GM19397 (cell line): ENCODE results near the gene TROAP.
"Not testable (repeated sequence)": the region's sequence is repeated elsewhere in the genome, so short reads cannot be mapped to it uniquely, and the experiment has no call there.

Experiments
- ATAC-seq: cut with Tn5 transposase; IDR thresholded peaks from one replicate; pipeline ENCODE4 v1.9.1; 2021; ENCODE audit warnings: mild to moderate bottlenecking, moderate library complexity; ENCODE audit not compliant: unreplicated experiment

Gene TROAP

DNA sequence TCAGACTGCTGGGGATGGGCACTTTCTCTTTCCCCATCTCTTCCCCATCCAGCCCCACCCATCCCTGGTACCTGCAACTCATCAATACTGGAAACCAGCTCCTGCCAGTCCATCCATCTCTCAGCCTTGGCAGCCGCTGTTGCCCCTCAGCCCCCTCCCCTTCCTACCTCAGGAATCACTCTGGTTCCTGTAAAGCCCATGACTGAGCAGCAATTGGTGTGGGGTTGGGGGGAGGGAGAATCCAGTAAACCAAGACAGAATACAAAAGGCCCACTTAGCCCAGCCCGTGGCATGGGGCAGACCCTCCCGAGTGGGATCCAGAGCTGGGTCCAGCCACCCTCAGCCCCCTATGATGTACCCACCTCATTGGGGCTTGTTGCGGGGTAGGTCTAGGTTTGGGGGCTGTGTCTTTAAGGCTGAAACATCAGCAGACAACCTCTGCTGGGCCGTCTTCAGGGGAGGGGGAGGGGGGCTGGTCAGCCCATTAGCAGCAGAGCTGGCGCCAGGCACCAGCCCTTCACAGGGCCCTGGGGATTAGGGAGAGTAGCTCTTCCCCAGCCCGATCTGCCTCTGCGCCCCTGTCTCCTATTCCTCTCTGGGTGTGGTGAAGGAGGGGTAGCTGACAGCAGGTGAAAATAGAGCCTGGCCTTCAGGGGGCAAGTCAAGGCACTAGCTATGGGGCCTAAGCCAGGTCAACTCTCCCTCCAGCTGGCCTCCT is 28.8 kb upstream of the TROAP start:
- no peak for ATAC-seq

DNA sequence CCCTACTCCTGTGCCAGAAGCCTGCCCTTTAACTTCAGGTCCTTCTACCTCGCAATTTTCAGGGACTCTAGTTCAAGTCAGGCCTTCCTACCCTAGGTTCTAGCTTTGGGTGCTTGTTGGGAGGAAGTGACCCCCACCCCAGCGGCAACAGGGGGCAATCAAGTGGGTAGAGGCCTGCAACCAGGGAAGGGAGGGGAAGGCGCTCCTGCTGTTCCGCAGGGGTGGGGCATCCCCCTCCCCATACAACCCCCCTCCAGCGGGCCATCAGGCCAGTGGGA is 28.3 kb upstream of the TROAP start:
- ATAC-seq, result no peak

DNA sequence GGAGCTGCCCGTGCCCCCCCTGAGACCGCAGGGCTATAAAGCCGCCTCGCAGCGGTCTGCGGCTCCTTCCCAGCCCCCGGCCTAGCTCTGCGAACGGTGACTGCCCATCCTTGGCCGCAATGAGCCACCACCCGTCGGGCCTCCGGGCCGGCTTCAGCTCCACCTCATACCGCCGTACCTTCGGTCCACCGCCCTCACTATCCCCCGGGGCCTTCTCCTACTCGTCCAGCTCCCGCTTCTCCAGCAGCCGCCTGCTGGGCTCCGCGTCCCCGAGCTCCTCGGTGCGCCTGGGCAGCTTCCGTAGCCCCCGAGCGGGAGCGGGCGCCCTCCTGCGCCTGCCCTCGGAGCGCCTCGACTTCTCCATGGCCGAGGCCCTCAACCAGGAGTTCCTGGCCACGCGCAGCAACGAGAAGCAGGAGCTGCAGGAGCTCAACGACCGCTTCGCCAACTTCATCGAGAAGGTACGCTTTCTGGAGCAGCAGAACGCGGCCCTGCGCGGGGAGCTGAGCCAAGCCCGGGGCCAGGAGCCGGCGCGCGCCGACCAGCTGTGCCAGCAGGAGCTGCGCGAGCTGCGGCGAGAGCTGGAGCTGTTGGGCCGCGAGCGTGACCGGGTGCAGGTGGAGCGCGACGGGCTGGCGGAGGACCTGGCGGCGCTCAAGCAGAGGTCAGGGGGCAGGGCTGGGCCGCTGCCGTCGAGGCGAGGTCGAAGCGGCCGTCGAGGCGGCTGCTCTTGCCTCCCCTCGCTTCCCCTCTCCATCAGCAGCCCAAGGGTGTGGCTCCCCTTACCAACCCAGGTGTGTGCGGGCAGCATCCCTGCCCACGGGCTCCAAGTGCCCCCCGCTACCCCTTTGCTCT is 27.7 kb upstream of the TROAP start, which contains the start of gene PRPH:
TSS of gene PRPH (plus strand) at position 66 of the 855 bp plus-strand sequence. CDS start at position 120, 54 bp downstream.
- no peak for ATAC-seq

DNA sequence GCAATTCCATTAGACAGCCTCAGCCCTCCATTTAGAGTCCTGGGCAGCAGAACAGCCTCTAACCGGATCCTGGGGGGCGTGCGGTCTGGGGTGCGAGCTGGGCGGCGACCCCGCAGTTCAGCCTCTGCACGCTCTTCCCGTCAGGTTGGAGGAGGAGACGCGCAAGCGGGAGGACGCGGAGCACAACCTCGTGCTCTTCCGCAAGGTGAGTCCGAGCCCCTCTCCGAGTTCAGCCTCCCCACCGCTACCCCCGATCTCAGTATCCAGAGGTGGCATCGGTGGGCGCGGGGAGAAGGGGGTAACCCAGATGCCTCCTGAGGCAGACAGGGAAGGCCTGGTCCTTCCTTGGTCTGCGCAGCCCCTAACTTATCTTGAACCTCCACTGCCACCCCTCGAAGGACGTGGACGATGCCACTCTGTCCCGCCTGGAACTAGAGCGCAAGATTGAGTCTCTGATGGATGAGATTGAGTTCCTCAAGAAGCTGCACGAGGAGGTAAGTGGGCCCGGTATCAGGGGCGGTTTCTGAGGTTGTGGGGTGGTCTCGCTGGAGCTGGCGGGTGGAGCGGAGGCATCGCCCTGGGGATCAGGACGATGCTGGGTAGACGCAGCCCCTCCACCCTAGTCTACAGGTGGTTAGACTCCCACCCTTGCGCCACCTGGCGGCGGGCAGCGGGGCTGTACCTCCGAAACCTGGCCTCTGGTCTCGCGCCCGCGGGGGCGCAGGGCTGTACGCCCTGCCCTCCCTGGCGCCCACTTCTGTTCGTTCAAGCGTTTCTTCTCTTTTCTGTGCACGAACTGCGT is 26.8 kb upstream of the TROAP start:
- ATAC-seq, result no peak

DNA sequence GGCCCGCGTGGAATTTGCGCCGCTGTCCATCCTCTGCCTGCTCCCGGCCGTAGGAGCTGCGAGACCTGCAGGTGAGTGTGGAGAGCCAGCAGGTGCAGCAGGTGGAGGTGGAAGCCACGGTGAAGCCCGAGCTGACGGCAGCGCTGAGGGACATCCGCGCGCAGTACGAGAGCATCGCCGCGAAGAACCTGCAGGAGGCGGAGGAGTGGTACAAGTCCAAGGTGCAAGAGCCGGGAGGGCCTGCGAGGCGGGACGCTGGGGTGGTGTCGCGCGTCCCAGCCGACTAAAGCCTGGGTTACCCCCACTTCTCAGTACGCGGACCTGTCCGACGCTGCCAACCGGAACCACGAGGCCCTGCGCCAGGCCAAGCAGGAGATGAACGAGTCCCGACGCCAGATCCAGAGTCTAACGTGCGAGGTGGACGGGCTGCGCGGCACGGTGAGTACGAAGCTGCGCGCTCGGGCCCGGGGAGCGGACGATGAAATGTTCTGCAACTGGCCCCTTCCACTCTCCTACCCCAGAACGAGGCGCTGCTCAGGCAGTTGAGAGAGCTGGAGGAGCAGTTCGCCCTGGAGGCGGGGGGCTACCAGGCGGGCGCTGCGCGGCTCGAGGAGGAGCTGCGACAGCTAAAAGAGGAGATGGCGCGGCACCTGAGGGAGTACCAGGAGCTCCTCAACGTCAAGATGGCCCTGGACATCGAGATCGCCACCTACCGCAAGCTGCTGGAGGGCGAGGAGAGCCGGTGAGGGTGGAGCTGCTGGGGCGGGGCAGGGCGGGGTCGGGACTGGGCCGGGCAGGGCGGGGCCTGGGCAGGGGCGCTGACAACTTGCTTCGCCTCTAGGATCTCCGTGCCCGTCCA is 26.0 kb upstream of the TROAP start:
- no peak for ATAC-seq

DNA sequence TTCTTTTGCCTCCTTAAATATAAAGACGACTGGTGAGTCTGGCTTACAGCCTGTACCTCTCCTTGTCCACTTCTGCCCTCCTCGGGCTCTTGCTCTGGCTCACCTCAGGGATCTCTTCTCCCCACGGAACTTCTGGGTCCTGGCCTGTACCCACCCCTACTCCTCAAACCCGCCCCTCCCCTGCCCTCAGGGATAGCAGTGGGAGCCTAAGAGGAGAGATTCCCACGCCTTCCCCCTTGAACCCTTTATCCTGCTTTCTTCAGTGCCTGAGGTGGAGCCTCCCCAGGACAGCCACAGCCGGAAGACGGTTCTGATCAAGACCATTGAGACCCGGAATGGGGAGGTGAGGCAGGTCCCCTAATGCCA is 25.4 kb upstream of the TROAP start:
- ATAC-seq, result no peak

DNA sequence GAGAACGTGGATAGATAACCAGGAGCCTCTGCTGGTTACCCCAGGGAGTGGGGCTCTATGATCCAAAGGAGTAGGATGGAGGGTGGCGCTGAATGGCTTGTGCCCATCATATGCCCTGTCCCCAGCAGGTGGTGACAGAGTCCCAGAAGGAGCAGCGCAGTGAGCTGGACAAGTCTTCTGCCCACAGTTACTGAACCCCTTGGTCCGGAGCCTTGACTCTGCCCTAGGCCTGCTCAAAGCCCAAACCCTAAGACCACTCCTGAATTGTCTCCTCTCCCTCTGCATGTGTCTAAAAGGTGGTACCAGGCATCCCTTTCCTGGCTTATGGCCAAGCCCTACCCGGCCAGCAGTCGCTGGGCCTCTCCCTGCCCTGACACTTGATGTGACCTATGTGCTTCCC is 24.9 kb upstream of the TROAP start:
- no peak for ATAC-seq

DNA sequence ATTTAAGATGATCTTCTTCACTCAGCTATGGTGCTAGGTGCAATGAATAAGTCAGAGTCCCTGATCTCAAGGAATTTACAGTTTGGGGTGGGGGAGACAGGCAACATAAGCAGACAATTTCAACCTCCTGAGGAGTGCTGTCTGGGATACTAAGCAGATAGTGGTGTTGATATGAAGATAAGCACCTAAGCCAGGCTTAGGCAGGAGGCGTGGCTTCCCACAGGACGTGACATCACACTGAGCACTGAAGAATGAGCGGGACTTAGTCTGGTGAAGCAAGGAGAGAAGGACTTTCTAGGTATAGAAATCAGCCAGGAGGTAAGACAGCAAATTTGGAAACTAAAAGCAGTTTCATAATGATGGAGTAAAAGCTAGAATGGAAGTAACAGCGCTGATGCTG is 21.3 kb upstream of the TROAP start:
- ATAC-seq, result no peak

DNA sequence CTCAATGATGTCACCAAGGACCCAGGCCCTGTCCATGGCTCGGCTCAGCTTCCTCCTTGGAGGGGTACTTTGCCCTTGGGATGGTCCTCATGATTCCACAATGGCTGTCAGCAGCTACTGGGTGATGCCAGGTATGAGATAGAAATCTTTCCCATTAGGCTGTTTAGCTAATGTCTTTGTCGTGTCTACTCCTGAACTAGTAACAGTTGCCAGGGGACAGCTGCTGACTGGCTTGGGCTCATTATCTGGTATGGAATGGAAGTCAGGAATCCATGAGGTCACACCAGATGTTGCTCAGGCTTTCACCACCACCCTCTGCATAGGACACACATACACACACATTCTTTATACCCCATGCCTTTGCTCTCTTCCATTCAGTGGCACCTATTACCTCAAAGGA is 18.9 kb upstream of the TROAP start:
- ATAC-seq, result no peak

DNA sequence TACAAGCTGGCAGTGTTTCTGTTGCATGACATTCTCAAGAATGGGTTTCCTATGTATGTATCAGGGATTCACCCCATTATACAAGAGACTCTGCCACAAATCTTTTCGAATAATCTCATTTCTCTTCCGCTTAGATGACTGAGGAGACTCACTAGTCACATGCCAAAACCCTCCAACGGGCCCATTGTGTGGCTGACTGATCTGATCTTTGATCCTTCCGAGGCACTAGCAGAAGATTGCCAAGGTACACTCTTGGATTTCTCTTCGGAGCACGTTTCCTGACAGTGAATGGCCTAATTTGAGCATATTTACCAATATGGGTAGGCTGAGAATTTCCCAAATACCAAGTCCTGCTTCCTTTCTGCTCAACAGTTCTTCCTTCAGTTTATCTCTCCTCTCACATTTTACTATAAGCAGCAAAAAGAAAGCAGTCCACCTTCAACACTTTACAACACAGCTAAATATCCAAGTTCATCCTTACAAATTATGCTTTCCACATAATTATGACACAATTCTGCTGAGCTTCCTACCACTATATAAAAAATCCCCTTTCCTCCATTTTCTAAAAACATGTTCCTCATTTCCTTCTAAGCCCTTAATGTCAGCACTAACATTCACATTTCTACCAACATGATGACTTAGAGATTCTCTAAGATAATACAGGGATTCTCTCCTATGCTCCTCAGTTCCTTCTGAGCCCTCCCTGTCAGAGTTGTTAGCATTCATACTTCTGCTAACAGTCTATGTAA is 17.1 kb upstream of the TROAP start:
- no peak for ATAC-seq

DNA sequence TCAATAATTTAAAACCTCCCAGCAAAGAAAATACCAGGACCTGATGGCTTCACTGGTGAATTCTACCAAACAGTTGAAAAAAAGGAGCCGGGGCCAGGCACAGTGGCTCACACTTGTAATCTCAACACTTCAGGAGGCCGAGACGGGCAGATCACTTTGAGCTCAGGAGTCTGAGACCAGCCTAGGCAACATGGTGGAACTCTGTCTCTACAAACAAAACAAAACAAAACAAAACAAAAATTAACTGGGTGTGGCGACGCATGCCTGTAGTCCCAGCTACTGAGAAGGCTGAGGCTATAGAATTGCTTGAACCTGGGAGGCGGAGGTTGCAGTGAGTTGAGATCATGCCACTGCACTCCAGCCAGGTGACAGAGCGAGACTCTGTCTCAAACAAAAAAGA is 13.7 kb upstream of the TROAP start:
- no peak for ATAC-seq

DNA sequence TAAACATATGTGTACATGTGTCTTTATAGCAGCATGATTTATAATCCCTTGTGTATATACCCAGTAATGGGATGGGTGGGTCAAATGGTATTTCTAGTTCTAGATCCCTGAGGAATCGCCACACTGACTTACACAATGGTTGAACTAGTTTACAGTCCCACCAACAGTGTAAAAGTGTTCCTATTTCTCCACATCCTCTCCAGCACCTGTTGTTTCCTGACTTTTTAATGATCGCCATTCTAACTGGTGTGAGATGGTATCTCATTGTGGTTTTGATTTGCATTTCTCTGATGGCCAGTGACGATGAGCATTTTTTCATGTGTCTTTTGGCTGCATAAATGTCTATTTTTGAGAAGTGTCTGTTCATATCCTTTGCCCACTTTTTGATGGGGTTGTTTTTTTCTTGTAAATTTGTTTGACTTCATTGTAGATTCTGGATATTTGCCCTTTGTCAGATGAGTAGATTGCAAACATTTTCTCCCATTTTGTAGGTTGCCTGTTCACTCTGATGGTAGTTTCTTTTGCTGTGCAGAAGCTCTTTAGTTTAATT is 12.5 kb upstream of the TROAP start:
- ATAC-seq, result not testable (repeated sequence)

DNA sequence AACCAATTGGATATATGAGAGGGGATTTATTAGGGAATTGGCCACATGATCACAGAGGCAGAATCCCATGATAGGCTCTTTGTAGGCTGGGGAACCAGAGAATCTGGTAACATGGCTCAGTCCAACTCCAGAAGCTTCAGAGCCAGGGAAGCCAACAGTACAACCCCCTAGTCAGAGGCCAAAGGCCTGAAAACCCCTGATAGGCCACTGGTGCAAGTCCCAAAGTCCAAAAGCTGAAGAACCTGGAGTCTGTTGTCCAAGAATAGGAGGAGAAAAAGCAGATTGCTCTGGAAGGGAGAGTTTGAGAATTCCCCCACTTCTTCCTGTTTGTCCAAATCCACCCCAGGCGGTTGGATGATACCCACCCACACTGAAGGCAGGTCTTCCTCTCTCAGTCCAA is 8.2 kb upstream of the TROAP start:
- no peak for ATAC-seq

DNA sequence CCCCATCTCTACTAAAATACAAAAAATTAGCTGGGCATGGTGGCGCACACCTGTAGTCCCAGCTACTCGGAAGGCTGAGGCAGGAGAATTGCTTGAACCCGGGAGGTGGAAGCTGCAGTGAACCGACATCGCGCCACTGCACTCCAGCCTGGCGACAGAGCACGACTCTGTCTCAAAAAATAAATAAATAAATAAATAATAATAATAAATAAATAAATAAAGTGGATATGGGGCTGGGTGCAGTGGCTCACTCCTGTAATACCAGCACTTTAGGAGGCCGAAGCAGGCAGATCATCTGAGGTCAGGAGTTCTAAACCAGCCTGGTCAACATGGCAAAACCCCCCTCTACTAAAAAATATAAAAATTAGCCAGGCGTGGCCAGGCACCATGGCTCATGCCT is 5.9 kb upstream of the TROAP start:
- ATAC-seq, result not testable (repeated sequence)

DNA sequence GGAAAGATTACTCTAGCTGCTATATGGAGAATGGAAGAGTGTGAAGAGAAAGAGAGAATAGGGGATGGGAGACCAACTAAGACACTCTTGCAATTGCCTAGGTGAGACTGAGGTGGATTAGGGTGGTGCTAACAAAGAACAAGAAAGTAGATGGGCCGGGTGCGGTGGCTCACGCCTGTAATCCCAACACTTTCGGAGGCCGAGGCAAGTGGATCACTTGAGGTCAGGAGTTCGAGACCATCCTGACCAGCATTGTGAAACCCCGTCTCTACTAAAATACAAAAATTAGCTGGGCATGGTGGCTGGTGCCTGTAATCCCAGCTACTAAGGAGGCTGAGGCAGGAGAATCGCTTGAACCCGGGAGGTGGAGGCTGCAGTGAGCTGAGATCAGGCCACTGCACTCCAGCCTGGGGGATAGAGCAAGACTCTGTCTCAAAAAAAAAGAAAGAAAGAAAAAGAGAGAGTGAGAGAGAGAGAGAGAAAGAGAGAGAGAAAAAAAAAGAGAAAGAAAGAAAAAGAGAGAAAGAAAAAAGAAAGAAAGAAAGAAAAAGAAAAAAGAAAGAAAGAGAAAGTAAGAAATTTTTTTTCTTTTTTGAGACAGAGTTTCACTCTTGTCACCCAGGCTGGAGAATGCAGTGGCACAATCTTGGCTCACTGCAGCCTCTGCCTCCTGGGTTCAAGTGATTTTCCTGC is 2.5 kb upstream of the TROAP start:
- not testable (repeated sequence) for ATAC-seq

DNA sequence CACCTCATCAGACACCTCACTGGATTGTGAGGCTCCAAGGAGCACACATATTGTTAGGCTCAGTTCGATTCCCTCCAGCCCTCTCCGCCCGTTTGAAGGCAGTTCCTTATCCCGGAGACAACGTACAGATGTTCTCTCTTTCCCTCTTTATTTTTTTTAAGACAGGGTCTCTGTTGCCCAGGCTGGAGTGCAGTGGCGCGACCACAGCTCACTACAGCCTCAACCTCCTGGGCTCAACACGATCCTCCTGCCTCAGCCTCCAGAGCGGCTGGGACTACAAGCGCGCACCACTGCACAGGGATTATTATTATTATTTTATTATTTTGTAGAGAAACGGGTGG is 718 bp upstream of the TROAP start:
- ATAC-seq, result no peak

DNA sequence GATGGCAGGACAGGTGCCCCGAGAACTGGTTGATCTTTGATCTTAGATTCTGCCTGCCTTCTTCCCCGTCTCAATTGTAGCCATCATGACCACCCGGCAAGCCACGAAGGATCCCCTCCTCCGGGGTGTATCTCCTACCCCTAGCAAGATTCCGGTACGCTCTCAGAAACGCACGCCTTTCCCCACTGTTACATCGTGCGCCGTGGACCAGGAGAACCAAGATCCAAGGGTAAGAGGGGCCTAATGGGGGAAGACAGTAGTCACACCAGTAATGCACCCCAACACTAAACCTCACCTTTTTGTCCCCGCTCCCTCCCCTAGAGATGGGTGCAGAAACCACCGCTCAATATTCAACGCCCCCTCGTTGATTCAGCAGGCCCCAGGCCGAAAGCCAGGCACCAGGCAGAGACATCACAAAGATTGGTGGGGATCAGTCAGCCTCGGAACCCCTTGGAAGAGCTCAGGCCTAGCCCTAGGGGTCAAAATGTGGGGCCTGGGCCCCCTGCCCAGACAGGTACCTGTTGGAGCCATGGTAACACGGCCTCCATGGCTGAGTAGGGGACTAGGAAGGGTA is 556 bp downstream of the TROAP start:
- no peak for ATAC-seq

DNA sequence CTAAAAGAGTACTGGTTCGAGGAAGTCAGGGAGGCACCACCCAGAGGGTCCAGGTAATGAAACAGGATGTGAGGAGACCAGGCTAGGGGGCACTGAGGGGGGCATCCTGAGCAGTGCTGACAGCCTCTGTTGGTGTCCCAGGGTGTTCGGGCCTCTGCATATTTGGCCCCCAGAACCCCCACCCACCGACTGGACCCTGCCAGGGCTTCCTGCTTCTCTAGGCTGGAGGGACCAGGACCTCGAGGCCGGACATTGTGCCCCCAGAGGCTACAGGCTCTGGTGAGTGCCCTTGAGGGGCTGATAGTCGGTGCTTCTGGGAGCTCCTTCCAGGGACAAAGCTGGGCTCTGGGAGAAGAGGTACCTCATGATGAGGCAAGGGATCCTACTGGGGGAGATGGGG is 2.6 kb downstream of the TROAP start:
- ATAC-seq, result no peak

DNA sequence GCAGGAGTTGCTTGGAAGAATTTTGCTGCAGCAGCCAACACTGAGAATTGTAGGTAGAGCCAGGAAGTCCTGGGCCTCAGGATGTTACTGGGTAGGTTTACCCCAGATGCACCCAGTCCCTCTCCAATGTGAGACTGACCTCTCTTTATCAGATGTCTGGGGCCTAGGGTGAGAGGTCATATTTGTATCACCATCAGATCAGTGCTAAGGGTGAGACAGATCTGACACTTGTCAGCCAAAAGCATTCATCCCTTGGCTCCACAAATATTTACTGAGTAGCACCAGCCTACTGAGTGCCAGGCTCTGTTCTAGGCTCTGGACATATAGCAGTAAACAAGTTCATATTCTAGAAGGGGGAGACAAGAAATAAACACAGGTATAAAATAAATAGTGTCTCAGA is 4.3 kb downstream of the TROAP start:
- ATAC-seq, result no peak
